HCT116 (cell line): ENCODE measurements around the gene ALX4. TPM values are rescaled to one million over a fixed set of nuclear protein-coding genes. Genes with fewer than 3 reads are reported as not detected.

Source experiments
- ATAC-seq: fragments of 200-7000 bp; cut with Tn5 transposase; 2 replicates; pipeline ENCODE4 v1.9.1; 2020; ENCODE audit warnings: mild to moderate bottlenecking, moderate library complexity
- BruUV-seq: library from RNA; stranded (reverse); fragments of 400-500 nt; replicated peaks from 2 replicates; lab custom pipeline; 2021; lab: Mats Ljungman, UMichigan
- CTCF ChIA-PET: fragments of 300-600 bp; sonication (Branson Sonifier 250); formaldehyde crosslinking; loops from one replicate; lab custom pipeline; 2021; ENCODE audit warnings: antibody characterized with exemption; lab: Charles Lee
- POLR2A ChIA-PET: fragments of 300-600, 350-600 bp; sonication (Branson Sonifier 250); formaldehyde crosslinking; loops from one replicate; lab custom pipeline; 2021; ENCODE audit warnings: antibody characterized with exemption; lab: Charles Lee
- RAD21 ChIA-PET, 2 experiments: fragments of 300-600 bp; sonication (Branson Sonifier 250); formaldehyde crosslinking; loops; one replicate each; lab custom pipeline; 2023; ENCODE audit warnings: low total read pairs in 2 of 2; ENCODE audit not compliant: uncharacterized antibody in 2 of 2, unreplicated experiment in 2 of 2, low non-redundant PET in 1 of 2; lab: Charles Lee
- DNase-seq: peaks from one replicate; pipeline ENCODE4 v3.0.0-alpha.2; 2010; ENCODE audit warnings: low read depth, low spot score
- H2AFZ ChIP-seq: fragments of 200-600 bp; shearing (Covaris generic), sonication (generic); 2 replicates; pipeline ENCODE4 v1.6.1; 2017; ENCODE audit warnings: low read depth, mixed run types, mixed read lengths, antibody characterized with exemption, low read length; ENCODE audit not compliant: poor library complexity, severe bottlenecking
- H3K27ac ChIP-seq: 2 replicates; pipeline ENCODE4 v1.5.1; 2012; ENCODE audit warnings: low read depth, low read length
- H3K27me3 ChIP-seq: fragments of 200-600 bp; sonication (generic); 2 replicates; pipeline ENCODE4 v1.6.1; 2016; ENCODE audit warnings: mixed run types, low read length, mixed read lengths; ENCODE audit not compliant: insufficient read depth
- H3K36me3 ChIP-seq, 2 experiments: fragments of 200-500 bp in 1 of 2; fragments of 200-600 bp in 1 of 2; sonication (Bioruptor generic) in 1 of 2; sonication (generic) in 1 of 2; 2 replicates each; pipeline versions ENCODE4 v1.5.1 to v1.6.1; 2014 to 2016; ENCODE audit warnings: low read length in 2 of 2, inconsistent platforms in 1 of 2, mixed read lengths in 1 of 2, mixed run types in 1 of 2; ENCODE audit not compliant: insufficient read depth in 2 of 2, control insufficient read depth in 1 of 2
- H3K4me1 ChIP-seq, 2 experiments: fragments of 200-600 bp in 1 of 2; sonication (generic) in 1 of 2; 2 replicates each; pipeline versions ENCODE4 v1.5.1 to v1.6.1; 2012 to 2017; ENCODE audit warnings: low read length in 2 of 2, inconsistent platforms in 1 of 2, mild to moderate bottlenecking in 1 of 2, mixed read lengths in 1 of 2, mixed run types in 1 of 2, moderate library complexity in 1 of 2; ENCODE audit not compliant: insufficient read depth in 2 of 2, control insufficient read depth in 1 of 2
- H3K4me2 ChIP-seq: fragments of 200-600 bp; sonication (generic); 2 replicates; pipeline ENCODE4 v1.6.1; 2017; ENCODE audit warnings: mixed run types, low read length, mixed read lengths
- H3K4me3 ChIP-seq, 2 experiments: fragments of 200-600 bp in 1 of 2; sonication (generic) in 1 of 2; replicated peaks in 1 of 2; 2 replicates each; pipeline ENCODE4 v1.5.1; 2011 to 2016; ENCODE audit warnings: low read length in 2 of 2, control low read depth in 1 of 2, low read depth in 1 of 2, mild to moderate bottlenecking in 1 of 2, mixed read lengths in 1 of 2, mixed run types in 1 of 2
- H3K79me2 ChIP-seq: fragments of 200-600 bp; sonication (generic); 2 replicates; pipeline ENCODE4 v1.6.1; 2017; ENCODE audit warnings: mild to moderate bottlenecking, mixed run types, low read length, moderate library complexity, mixed read lengths; ENCODE audit not compliant: insufficient read depth
- H3K9ac ChIP-seq: fragments of 200-600 bp; sonication (generic); 2 replicates; pipeline ENCODE4 v1.6.1; 2016; ENCODE audit warnings: low read length, mixed read lengths
- H3K9me2 ChIP-seq: fragments of 200-600 bp; sonication (generic), shearing (Covaris generic); 2 replicates; pipeline ENCODE4 v1.6.1; 2017; ENCODE audit warnings: mixed run types, mild to moderate bottlenecking, moderate library complexity; ENCODE audit not compliant: insufficient read depth
- H3K9me3 ChIP-seq, 2 experiments: fragments of 200-500 bp in 1 of 2; fragments of 200-600 bp in 1 of 2; sonication (Bioruptor generic) in 1 of 2; sonication (generic) in 1 of 2; 2 replicates each; pipeline ENCODE4 v1.6.1; 2014 to 2017; ENCODE audit warnings: low read length in 2 of 2, mixed read lengths in 2 of 2, inconsistent platforms in 1 of 2, low read depth in 1 of 2, mild to moderate bottlenecking in 1 of 2, mixed run types in 1 of 2, moderate library complexity in 1 of 2; ENCODE audit not compliant: control insufficient read depth in 1 of 2, insufficient read depth in 1 of 2
- H4K20me1 ChIP-seq: fragments of 200-600 bp; sonication (generic), shearing (Covaris generic); 2 replicates; pipeline ENCODE4 v1.6.1; 2017; ENCODE audit warnings: mixed run types, mild to moderate bottlenecking, moderate library complexity; ENCODE audit not compliant: insufficient read depth
- CBX3 ChIP-seq: IDR thresholded peaks from 2 replicates; pipeline ENCODE4 v1.6.1; 2012; ENCODE audit warnings: low read depth
- CEBPB ChIP-seq: IDR thresholded peaks from 2 replicates; pipeline ENCODE4 v1.6.1; 2012; ENCODE audit warnings: low read depth
- ELF1 ChIP-seq: IDR thresholded peaks from 2 replicates; pipeline ENCODE4 v1.6.1; 2012; ENCODE audit warnings: low read depth, borderline replicate concordance
- POLR2A ChIP-seq: IDR thresholded peaks from 2 replicates; pipeline ENCODE4 v1.7.0; 2011; ENCODE audit warnings: borderline replicate concordance; ENCODE audit not compliant: insufficient read depth, insufficient read length; ENCODE audit errors: extremely low read depth
- SP1 ChIP-seq: IDR thresholded peaks from 2 replicates; pipeline ENCODE4 v1.6.1; 2012; ENCODE audit warnings: low read depth
- ZFX ChIP-seq: fragments of 450-650 bp; IDR thresholded peaks from 2 replicates; pipeline ENCODE4 v1.6.1; 2017
- ZNF274 ChIP-seq: fragments of 200-500 bp; sonication (Bioruptor generic); IDR thresholded peaks from 2 replicates; pipeline ENCODE4 v1.6.1; 2014; ENCODE audit warnings: mild to moderate bottlenecking, low read depth, low read length, inconsistent platforms
- intact Hi-C: fragments of 100-400 bp; cut with micrococcal nuclease; formaldehyde crosslinking; loops from 2 replicates; pipeline ENCODE4 v1.10.0; 2022
- total RNA-seq: library from RNA; stranded (reverse); gene quantifications from one replicate; pipeline ENCODE4 v1.2.1, GENCODE V29; 2021; ENCODE audit not compliant: unreplicated experiment
- TF ChIP-seq, protein P1 (sequence below): IDR thresholded peaks from 2 replicates; pipeline ENCODE4 v1.6.1; 2011; ENCODE audit warnings: mild to moderate bottlenecking, low read length, moderate library complexity; ENCODE audit not compliant: insufficient replicate concordance; ENCODE audit errors: extremely low read depth
- TF ChIP-seq, protein P2 (sequence below): IDR thresholded peaks from 2 replicates; pipeline ENCODE4 v1.6.1; 2012; ENCODE audit warnings: low read depth
- TF ChIP-seq, protein P3 (sequence below): IDR thresholded peaks from 2 replicates; pipeline ENCODE4 v1.6.1; 2012
- TF ChIP-seq, protein P4 (sequence below): IDR thresholded peaks from 2 replicates; pipeline ENCODE4 v1.6.1; 2012

Gene ALX4
- total RNA-seq, 1 experiment from 2014 or later, result not detected

DNA sequence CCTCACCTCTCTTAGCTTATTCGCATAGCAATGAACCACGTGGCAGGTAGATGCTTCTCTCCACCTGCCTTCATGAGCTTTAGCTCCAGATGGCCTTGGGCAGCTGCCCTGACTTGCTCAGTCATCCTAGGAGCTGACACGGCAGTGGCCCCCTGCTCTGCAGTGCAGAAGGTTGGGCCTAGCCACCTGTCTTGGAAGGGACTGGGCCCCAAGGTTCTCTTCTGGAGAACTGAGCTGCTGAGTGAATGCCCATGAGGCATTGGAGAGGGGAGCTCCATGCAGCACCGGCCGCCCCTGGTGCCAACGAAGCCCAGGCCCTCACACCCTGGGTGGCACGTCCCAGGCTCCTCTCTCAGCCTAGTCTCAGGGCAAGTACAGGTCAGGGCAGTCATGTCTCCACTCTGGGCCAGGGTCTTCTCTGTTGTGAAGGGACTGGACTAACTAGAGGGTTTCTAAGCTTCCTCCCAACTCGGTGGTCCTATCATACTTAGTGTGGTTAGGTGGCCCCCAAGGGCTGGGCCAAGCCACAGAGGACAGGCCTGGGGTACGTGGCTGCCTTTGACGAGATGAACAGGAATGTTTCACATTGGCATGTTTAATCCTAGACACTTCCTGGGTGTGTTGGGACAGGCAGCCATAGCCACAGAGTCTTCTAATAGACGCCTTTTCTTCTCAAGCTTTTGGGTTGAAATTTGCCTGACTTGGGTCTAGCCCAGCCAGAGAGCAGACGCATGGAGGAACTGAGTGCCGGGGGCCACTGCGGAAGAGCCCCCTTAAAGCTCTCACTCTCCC, 47.9 kb downstream of the ALX4 start:
- Histone ChIP-seq H4K20me1 (no peaks in the 10 kb centered on the region), H2AFZ (no peak overlapping the region), H3K9ac (no peak overlapping the region), H3K9me2 (no peaks in the 10 kb centered on the region), H3K36me3 (no peaks in the 10 kb centered on the region), H3K27ac (no peak overlapping the region), H3K4me1 (no peaks in the 10 kb centered on the region), H3K79me2 (no peaks in the 10 kb centered on the region), H3K27me3 (no peaks in the 10 kb centered on the region), H3K4me3 (no peak overlapping the region), H3K4me2 (no peak overlapping the region), H3K9me3 (no peaks in the 10 kb centered on the region)
- TF ChIP-seq POLR2A (no peak), ZFX (no peak), CEBPB (no peak), ZNF274 (no peak), CBX3 (no peak), ELF1 (no peak), SP1 (no peak)
- TF ChIP-seq, protein P1, sequence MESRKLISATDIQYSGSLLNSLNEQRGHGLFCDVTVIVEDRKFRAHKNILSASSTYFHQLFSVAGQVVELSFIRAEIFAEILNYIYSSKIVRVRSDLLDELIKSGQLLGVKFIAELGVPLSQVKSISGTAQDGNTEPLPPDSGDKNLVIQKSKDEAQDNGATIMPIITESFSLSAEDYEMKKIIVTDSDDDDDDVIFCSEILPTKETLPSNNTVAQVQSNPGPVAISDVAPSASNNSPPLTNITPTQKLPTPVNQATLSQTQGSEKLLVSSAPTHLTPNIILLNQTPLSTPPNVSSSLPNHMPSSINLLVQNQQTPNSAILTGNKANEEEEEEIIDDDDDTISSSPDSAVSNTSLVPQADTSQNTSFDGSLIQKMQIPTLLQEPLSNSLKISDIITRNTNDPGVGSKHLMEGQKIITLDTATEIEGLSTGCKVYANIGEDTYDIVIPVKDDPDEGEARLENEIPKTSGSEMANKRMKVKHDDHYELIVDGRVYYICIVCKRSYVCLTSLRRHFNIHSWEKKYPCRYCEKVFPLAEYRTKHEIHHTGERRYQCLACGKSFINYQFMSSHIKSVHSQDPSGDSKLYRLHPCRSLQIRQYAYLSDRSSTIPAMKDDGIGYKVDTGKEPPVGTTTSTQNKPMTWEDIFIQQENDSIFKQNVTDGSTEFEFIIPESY, result no peak
- intact Hi-C loops, result no loop called here
- RAD21 ChIA-PET, result no interaction called here
- DNase-seq (no peak), ATAC-seq (no peak)
- CTCF ChIA-PET, result no interaction called here
- POLR2A ChIA-PET, result no interaction called here
- BruUV-seq, result no TSS peak

DNA sequence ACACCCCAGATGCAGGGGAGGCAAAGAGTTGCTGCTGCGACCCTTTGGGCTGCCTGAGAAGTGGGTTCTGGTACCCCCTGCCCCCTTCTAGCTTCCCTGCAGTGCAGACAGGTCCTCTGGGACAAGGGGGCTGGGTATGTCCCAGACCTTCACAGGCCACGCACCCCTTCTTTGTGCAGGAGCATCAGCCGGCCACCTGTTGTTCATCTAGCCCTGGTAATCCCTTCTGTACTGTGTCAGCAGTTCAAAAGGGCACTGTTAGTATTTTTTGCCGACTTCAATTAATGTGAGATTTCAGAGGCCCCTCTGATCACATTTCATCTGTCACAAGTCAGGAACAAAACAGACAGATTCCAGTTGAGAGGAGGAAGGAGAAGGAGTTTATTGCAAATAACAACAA, 49.9 kb downstream of the ALX4 start:
- RAD21 ChIA-PET, result no interaction called here
- Histone ChIP-seq H3K27me3 (no peaks in the 10 kb centered on the region), H3K9me2 (no peaks in the 10 kb centered on the region), H4K20me1 (no peaks in the 10 kb centered on the region), H3K4me3 (no peak overlapping the region), H3K9me3 (no peaks in the 10 kb centered on the region), H3K4me1 (no peaks in the 10 kb centered on the region), H3K79me2 (no peaks in the 10 kb centered on the region), H3K36me3 (no peaks in the 10 kb centered on the region), H2AFZ (no peak overlapping the region), H3K27ac (no peak overlapping the region), H3K9ac (no peak overlapping the region), H3K4me2 (no peak overlapping the region)
- intact Hi-C loops, result no loop called here
- DNase-seq, result no peak
- POLR2A ChIA-PET, result no interaction called here
- no peak for ATAC-seq
- BruUV-seq, result no TSS peak
- CTCF ChIA-PET, result no interaction called here
- TF ChIP-seq, protein P1, result no peak
- TF ChIP-seq CBX3 (no peak), ZFX (no peak)
- TF ChIP-seq, protein P2, sequence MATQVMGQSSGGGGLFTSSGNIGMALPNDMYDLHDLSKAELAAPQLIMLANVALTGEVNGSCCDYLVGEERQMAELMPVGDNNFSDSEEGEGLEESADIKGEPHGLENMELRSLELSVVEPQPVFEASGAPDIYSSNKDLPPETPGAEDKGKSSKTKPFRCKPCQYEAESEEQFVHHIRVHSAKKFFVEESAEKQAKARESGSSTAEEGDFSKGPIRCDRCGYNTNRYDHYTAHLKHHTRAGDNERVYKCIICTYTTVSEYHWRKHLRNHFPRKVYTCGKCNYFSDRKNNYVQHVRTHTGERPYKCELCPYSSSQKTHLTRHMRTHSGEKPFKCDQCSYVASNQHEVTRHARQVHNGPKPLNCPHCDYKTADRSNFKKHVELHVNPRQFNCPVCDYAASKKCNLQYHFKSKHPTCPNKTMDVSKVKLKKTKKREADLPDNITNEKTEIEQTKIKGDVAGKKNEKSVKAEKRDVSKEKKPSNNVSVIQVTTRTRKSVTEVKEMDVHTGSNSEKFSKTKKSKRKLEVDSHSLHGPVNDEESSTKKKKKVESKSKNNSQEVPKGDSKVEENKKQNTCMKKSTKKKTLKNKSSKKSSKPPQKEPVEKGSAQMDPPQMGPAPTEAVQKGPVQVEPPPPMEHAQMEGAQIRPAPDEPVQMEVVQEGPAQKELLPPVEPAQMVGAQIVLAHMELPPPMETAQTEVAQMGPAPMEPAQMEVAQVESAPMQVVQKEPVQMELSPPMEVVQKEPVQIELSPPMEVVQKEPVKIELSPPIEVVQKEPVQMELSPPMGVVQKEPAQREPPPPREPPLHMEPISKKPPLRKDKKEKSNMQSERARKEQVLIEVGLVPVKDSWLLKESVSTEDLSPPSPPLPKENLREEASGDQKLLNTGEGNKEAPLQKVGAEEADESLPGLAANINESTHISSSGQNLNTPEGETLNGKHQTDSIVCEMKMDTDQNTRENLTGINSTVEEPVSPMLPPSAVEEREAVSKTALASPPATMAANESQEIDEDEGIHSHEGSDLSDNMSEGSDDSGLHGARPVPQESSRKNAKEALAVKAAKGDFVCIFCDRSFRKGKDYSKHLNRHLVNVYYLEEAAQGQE, result no peak
- TF ChIP-seq, protein P3, sequence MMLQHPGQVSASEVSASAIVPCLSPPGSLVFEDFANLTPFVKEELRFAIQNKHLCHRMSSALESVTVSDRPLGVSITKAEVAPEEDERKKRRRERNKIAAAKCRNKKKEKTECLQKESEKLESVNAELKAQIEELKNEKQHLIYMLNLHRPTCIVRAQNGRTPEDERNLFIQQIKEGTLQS, result no peak
- TF ChIP-seq, protein P4, sequence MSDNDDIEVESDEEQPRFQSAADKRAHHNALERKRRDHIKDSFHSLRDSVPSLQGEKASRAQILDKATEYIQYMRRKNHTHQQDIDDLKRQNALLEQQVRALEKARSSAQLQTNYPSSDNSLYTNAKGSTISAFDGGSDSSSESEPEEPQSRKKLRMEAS, result no peak
